Heart left ventricle (tissue), 16 donors: ENCODE measurements around the gene SPATA12. TPM values are rescaled to one million over a fixed set of nuclear protein-coding genes. Genes with fewer than 3 reads are reported as not detected.

Source experiments
- ATAC-seq, 4 donors: fragments of 200-7000 bp; cut with Tn5 transposase; one replicate each; pipeline ENCODE4 v1.9.1; 2020 to 2022; ENCODE audit warnings: moderate library complexity in 4 of 4, mild to moderate bottlenecking in 3 of 4, moderate number of reproducible peaks in 1 of 4
- DNase-seq, 5 donors: peaks; one replicate each; pipeline ENCODE4 v3.0.0-alpha.2; 2020
- H3K27ac ChIP-seq, 12 donors: fragments of 200-600 bp; sonication (generic) in 4 of 12; one replicate each; pipeline versions ENCODE4 v1.5.0 to v1.8.0; 2016 to 2022; ENCODE audit warnings: mild to moderate bottlenecking in 2 of 12
- H3K27me3 ChIP-seq, 9 donors: fragments of 200-600 bp; sonication (generic) in 2 of 9; one replicate each; pipeline versions ENCODE4 v1.5.1 to v1.8.0; 2016 to 2022; ENCODE audit warnings: mild to moderate bottlenecking in 3 of 9
- H3K36me3 ChIP-seq, 9 donors: fragments of 200-600 bp; sonication (generic) in 2 of 9; one replicate each; pipeline versions ENCODE4 v1.5.0 to v1.8.0; 2018 to 2022; ENCODE audit warnings: mild to moderate bottlenecking in 2 of 9
- H3K4me1 ChIP-seq, 12 donors: fragments of 200-600 bp; sonication (generic) in 4 of 12; one replicate each; pipeline versions ENCODE4 v1.5.0 to v1.8.0; 2016 to 2022; ENCODE audit warnings: mild to moderate bottlenecking in 3 of 12
- H3K4me3 ChIP-seq, 12 donors: fragments of 200-600 bp; sonication (generic) in 4 of 12; one replicate each; pipeline versions ENCODE4 v1.5.0 to v1.8.0; 2017 to 2022; ENCODE audit warnings: mild to moderate bottlenecking in 9 of 12, moderate library complexity in 4 of 12
- H3K9me3 ChIP-seq, 12 donors: fragments of 200-600 bp; sonication (generic) in 4 of 12; one replicate each; pipeline versions ENCODE4 v1.5.0 to v1.8.0; 2016 to 2022; ENCODE audit warnings: mild to moderate bottlenecking in 1 of 12
- POLR2A ChIP-seq, 2 donors: fragments of 450-650 bp; IDR thresholded peaks; one replicate each; pipeline ENCODE4 v1.6.1; 2017; ENCODE audit warnings: antibody characterized with exemption in 2 of 2, mild to moderate bottlenecking in 2 of 2, moderate library complexity in 2 of 2
- WGBS, 4 donors: extraction: QIAGEN DNeasy Blood & Tissue Kit in 2 of 4; methylation state at CpG; one replicate each; pipeline versions ENCODE4 v1.1.5 to v1.1.7; 2013 to 2018; 5-methylcytosine and 5-hydroxymethylcytosine counted together
- intact Hi-C, 10 donors: fragments of 100-400 bp; cut with DNase I; formaldehyde crosslinking; loops; one replicate each; pipeline versions ENCODE4 v1.11.1 to v1.14.2; 2022
- polyA plus RNA-seq, 2 donors: library from polyadenylated mRNA; stranded (reverse); fragments of 200-250 nt; gene quantifications; one replicate each; pipeline ENCODE4 v1.2.3, GENCODE V29; 2013
- total RNA-seq, 9 donors: library from RNA; depleted of rRNA in 2 of 9; stranded (reverse); fragments of >200 nt in 2 of 9; fragmentation: NEBNext Ultra II Directional in 3 of 9; extraction: Animal tissue kit (Norgen Biotek cat#: 25700) in 3 of 9; gene quantifications; one replicate each; pipeline versions ENCODE4 v1.1.0 to v1.2.4, GENCODE V29; 2016 to 2023
- TF ChIP-seq, protein P1 (sequence below), 12 donors: fragments of 200-600 bp; sonication (generic) in 4 of 12; IDR thresholded peaks; one replicate each; pipeline versions ENCODE4 v1.5.0 to v1.8.0; 2018 to 2022; ENCODE audit warnings: antibody characterized with exemption in 12 of 12, mild to moderate bottlenecking in 5 of 12
- donor health status: ischemic (EF 13 %, LVEDD 7.1; RV severe dilation, severe dysfunction).
- donor health status: healthy with polysubstance abuse.
- donor health status: DM: no; HTN: yes; CAD: no.
- donor health status: DM: no; HTN: no; CAD: no.
- donor health status: ischemic (EF 25% LVEDD 6.9; RV normal size, moderate dysfunction).
- donor health status: ischemic (EF 25% LVEDD 5.7; RV mildly dilated, moderate dysfunction).
- donor health status: healthy.
- donor health status: DM: yes; HTN: yes; CAD: no.
- donor health status: ischemic (EF 35%, LVEDD 5.7; RV mildly dilated, moderate dysfunction).
- donor health status: nonischemic (EF 11% LVEDD 7.7; RV severe dilation, severe dysfunction).
- donor health status: DM: yes; HTN: yes; CAD: no.
- donor health status: PGD.
- donor health status: ischemic (EF 29% LVEDD 5.4; RV normal size, mild dysfunction).
- donor health status: nonischemic (EF 23%, LVEDD 6.1; RV moderate dilation, normal function).

The SPATA12 gene
- total and polyA plus RNA-seq, 11 donors: 0.04 to 0.20 TPM; not detected in 9

DNA sequence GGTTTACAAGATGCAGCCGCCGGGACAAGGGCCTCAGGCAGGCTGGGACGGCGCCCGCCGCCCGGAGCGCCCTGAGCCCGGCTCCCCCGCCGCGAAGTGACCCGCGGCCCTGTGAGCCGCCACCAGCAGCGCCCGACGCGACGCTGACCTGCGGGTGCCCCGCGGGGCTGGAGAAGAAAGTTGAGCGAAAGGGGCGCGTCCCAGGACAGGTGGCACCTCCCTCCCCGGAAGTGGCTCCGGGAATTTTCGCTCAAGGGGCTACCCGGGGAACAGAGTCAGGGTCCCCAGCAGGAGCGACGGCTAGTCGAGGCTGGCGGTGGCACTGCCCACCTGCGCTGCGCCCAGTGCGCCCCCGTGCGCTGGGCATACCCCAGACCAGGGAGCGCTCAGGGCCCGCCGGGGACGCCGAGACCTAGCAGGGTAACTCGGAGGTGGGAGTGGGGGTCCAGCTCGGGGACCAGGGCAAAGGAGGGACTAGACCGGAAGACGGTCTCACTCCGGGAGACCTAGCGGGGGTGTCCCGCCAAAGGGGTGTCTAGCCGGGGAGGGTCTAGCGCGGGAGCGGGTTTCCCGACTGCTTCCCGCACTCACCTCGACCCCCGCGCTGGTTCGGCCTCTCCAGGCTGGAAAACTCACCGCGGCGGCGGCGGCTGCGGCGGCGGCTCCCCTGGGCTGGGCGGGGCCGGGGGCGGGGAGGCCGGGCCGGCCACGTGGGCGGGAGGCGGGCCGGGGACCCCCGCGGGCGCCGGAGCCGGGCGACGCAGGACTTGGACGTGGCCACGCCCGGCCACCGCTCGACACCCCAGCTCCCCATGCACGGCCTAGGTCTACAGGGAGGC, 18.4 kb downstream of the SPATA12 start:
- intact Hi-C loops: loop anchor here in 8 of 10 donors (1.0 to 10.0 kb wide), 5 partner anchors 82 to 374 kb away; no protein-coding TSS in a partner anchor

DNA sequence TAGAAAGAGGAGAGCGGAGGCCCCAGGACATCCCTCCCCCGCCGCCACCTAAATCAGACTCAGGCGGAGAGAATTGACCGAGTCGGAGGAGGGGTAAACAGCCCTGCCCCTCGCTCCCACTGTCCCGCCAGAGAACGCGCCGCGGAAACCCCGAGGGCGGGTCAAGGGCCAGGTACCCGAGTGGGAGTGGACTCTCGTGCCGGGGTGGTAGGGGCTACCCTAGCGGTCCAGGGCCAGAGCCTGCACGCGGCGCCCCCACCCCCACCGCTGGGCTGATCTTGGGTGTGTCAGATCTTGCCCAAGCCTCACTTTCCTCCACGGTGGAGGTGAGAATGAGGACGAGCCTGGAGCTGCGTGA, 19.0 kb downstream of the SPATA12 start:
- H3K27me3 ChIP-seq: peaks cover 0 to 21% (median 0%) of the 10 kb centered on the region in 9 donors
- TF ChIP-seq POLR2A (IDR thresholded peaks at IDR 0.05): no peak
- TF ChIP-seq, protein P1, sequence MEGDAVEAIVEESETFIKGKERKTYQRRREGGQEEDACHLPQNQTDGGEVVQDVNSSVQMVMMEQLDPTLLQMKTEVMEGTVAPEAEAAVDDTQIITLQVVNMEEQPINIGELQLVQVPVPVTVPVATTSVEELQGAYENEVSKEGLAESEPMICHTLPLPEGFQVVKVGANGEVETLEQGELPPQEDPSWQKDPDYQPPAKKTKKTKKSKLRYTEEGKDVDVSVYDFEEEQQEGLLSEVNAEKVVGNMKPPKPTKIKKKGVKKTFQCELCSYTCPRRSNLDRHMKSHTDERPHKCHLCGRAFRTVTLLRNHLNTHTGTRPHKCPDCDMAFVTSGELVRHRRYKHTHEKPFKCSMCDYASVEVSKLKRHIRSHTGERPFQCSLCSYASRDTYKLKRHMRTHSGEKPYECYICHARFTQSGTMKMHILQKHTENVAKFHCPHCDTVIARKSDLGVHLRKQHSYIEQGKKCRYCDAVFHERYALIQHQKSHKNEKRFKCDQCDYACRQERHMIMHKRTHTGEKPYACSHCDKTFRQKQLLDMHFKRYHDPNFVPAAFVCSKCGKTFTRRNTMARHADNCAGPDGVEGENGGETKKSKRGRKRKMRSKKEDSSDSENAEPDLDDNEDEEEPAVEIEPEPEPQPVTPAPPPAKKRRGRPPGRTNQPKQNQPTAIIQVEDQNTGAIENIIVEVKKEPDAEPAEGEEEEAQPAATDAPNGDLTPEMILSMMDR (IDR thresholded peaks at IDR 0.05): no peak
- peaks cover 0 to 18% (median 4%) of the 10 kb centered on the region in 12 donors for H3K4me1 ChIP-seq
- peak overlapping the region; percentile 36 to 93 (median 74) for H3K4me3 ChIP-seq
- ATAC-seq (peak in 2 of 4 donors; percentile 3 to 4), DNase-seq (peak in 2 of 5 donors; percentile 27 to 35)
- H3K36me3 ChIP-seq: no peaks in the 10 kb centered on the region
- WGBS, 4 donors: 10 to 17% (median 14%) methylated on average over 17 to 25 of the region's 25 CpGs
- no peaks in the 10 kb centered on the region for H3K9me3 ChIP-seq
- H3K27ac ChIP-seq: peak overlapping the region in 1 of 12 donors; percentile 79
- intact Hi-C loops: loop anchor here in 8 of 10 donors (1.0 to 10.0 kb wide), 5 partner anchors 82 to 375 kb away; no protein-coding TSS in a partner anchor

More for the DNA sequence above, 18.4 kb downstream of the SPATA12 start:
- H3K4me3 ChIP-seq: peak overlapping the region; percentile 36 to 93 (median 74)
- H3K9me3 ChIP-seq: no peaks in the 10 kb centered on the region
- ATAC-seq: peak; percentile 25 to 80 (median 59)
- H3K4me1 ChIP-seq: peaks cover 0 to 18% (median 4%) of the 10 kb centered on the region in 12 donors
- H3K36me3 ChIP-seq: no peaks in the 10 kb centered on the region
- TF ChIP-seq, protein P1 (IDR thresholded peaks at IDR 0.05): peak in 4 of 12 donors; percentile 14 to 50 (median 26)
- no peak for TF ChIP-seq POLR2A (IDR thresholded peaks at IDR 0.05)
- H3K27me3 ChIP-seq: peaks cover 0 to 21% (median 0%) of the 10 kb centered on the region in 9 donors
- 0 to 1% (median 0%) methylated on average over 22 to 91 of the region's 91 CpGs for WGBS, 4 donors
- DNase-seq: peak; percentile 36 to 67 (median 43)
- H3K27ac ChIP-seq: peak overlapping the region in 4 of 12 donors; percentile 30 to 79 (median 43)

DNA sequence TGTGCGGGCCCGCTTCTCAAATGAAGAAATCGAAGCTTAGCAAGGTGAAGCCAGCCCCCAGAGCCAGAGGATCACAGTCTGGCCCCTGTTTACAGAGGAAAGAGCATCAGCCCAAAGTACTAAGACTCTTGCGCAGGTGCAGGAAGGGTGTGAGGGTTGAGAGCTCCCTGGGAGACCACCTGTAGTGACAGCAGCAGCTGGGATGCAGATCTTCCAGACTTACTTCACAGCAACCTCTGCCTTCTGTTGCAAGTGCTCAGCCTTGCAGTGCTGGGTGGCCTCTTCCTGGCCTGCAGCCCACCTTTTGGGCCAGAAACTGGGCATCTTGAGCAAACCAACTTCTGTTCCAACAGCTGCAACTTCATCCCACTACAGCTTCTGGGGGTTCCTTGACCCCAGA, 19.7 kb downstream of the SPATA12 start:
- H3K4me3 ChIP-seq: no peak overlapping the region
- H3K36me3 ChIP-seq: no peaks in the 10 kb centered on the region
- no peak overlapping the region for H3K27ac ChIP-seq
- TF ChIP-seq POLR2A (IDR thresholded peaks at IDR 0.05): no peak
- TF ChIP-seq, protein P1 (IDR thresholded peaks at IDR 0.05): no peak
- 95 to 99% (median 97%) methylated on average over 4 of the region's 4 CpGs for WGBS, 4 donors
- intact Hi-C loops: loop anchor here in 1 of 10 donors (2.0 kb wide), 1 partner anchor 87 kb away; no protein-coding TSS in a partner anchor
- no peaks in the 10 kb centered on the region for H3K9me3 ChIP-seq
- H3K27me3 ChIP-seq: peaks cover 0 to 21% (median 0%) of the 10 kb centered on the region in 9 donors
- peaks cover 0 to 18% (median 4%) of the 10 kb centered on the region in 12 donors for H3K4me1 ChIP-seq
- ATAC-seq (no peak), DNase-seq (no peak)

DNA sequence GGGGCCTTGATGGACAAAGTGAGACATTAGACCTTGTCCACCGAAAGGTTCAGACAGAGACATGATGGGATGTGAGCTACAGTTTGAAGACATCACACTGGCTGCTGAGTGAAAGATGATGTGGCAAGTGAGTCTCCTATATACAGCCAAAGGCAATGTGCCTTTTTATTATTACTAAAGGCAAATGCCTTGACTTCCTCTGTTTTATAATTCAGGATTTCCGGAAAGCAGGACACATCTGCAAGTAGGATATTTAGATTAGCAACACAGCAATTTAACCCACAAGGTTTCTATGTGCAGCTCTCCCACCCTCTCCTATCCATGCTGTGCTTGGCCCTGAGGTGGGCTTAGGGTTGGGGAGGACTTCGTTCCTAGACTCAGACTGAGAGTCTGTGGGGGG, 20.7 kb downstream of the SPATA12 start:
- DNase-seq (no peak), ATAC-seq (no peak)
- Histone ChIP-seq H3K4me1 (peaks cover 0 to 18% (median 4%) of the 10 kb centered on the region in 12 donors), H3K36me3 (no peaks in the 10 kb centered on the region), H3K9me3 (no peaks in the 10 kb centered on the region), H3K27ac (no peak overlapping the region), H3K4me3 (no peak overlapping the region), H3K27me3 (peaks cover 0 to 21% (median 0%) of the 10 kb centered on the region in 9 donors)
- no peak for TF ChIP-seq POLR2A (IDR thresholded peaks at IDR 0.05)
- intact Hi-C loops: loop anchor here in 1 of 10 donors (2.0 kb wide), 1 partner anchor 88 kb away; no protein-coding TSS in a partner anchor
- WGBS, 4 donors: 49 to 86% (median 68%) methylated on average over 3 of the region's 3 CpGs
